UCSD-AML1 (cell line): ENCODE measurements around the gene GRIN2D.
"Not testable (repeated sequence)": the region's sequence is repeated elsewhere in the genome, so short reads cannot be mapped to it uniquely, and the experiment has no call there.

ENCODE experiments used
- DNase-seq: peaks from one replicate; lab custom pipeline; 2025; ENCODE audit not compliant: unreplicated experiment; lab: John Stamatoyannopoulos, UW

GRIN2D gene

GRCh38 chr19:48371367-48371766 is 22.1 kb upstream of the GRIN2D start:
- no peak for DNase-seq

- DNase-seq: not testable (repeated sequence)
These were observed 21.7 kb upstream of the GRIN2D start for GRCh38 chr19:48371771-48372170.

GRCh38 chr19:48372904-48373303 is 20.6 kb upstream of the GRIN2D start:
- no peak for DNase-seq

- no peak for DNase-seq
These were observed 19.9 kb upstream of the GRIN2D start for GRCh38 chr19:48373567-48373966.

- no peak for DNase-seq
These were observed 15.3 kb upstream of the GRIN2D start for GRCh38 chr19:48378194-48378570.

GRCh38 chr19:48379058-48379457 is 14.4 kb upstream of the GRIN2D start:
- DNase-seq: no peak

GRCh38 chr19:48381178-48381950 is 12.1 kb upstream of the GRIN2D start:
- no peak for DNase-seq

- no peak for DNase-seq
These were observed 11.2 kb upstream of the GRIN2D start for GRCh38 chr19:48382286-48382685.

GRCh38 chr19:48385461-48386087 is 7.9 kb upstream of the GRIN2D start:
- DNase-seq: no peak

- DNase-seq: no peak
These were observed 6.5 kb upstream of the GRIN2D start for GRCh38 chr19:48386981-48387380.

- DNase-seq: peak; percentile 70
These were observed 3.0 kb upstream of the GRIN2D start for GRCh38 chr19:48390188-48391099.

GRCh38 chr19:48391100-48392005 is 2.1 kb upstream of the GRIN2D start, which contains the start of gene KDELR1:
TSS of gene KDELR1 (minus strand) at chr19:48391551. CDS start at chr19:48391358, 193 bp downstream.
- DNase-seq: peak; percentile 82

GRCh38 chr19:48392006-48392344 is 1.5 kb upstream of the GRIN2D start:
- DNase-seq: not testable (repeated sequence)

GRCh38 chr19:48392860-48393558 is 459 bp upstream of the GRIN2D start:
- DNase-seq: no peak

- DNase-seq: no peak
These were observed 1.1 kb downstream of the GRIN2D start for GRCh38 chr19:48394331-48395169.

GRCh38 chr19:48395170-48395455 is 1.6 kb downstream of the GRIN2D start:
- no peak for DNase-seq

- no peak for DNase-seq
These were observed 2.0 kb downstream of the GRIN2D start for GRCh38 chr19:48395499-48395898.

- no peak for DNase-seq
These were observed 2.8 kb downstream of the GRIN2D start for GRCh38 chr19:48396016-48396823.

- DNase-seq: no peak
These were observed 3.3 kb downstream of the GRIN2D start for GRCh38 chr19:48396824-48397176.
